GM21619 (cell line): Measurements from ENCODE around the gene M1AP.

Source experiments
- ATAC-seq: cut with Tn5 transposase; IDR thresholded peaks from one replicate; pipeline ENCODE4 v1.9.1; 2021; ENCODE audit not compliant: unreplicated experiment

Gene M1AP

GRCh38 chr2:74551530-74551929 lies 96.6 kb downstream of the M1AP start:
- ATAC-seq: no peak

- ATAC-seq: no peak
Measured at GRCh38 chr2:74550231-74550630, 97.9 kb downstream of the M1AP start.

- ATAC-seq: no peak
Measured at GRCh38 chr2:74548900-74549826, 99.0 kb downstream of the M1AP start.

GRCh38 chr2:74548285-74548899 lies 99.7 kb downstream of the M1AP start:
- no peak for ATAC-seq

GRCh38 chr2:74546004-74546403 lies 102.1 kb downstream of the M1AP start:
- no peak for ATAC-seq

- ATAC-seq: no peak
Measured at GRCh38 chr2:74544634-74545033, 103.5 kb downstream of the M1AP start.

GRCh38 chr2:74542978-74543377 lies 105.2 kb downstream of the M1AP start:
- ATAC-seq: no peak

- ATAC-seq: no peak
Measured at GRCh38 chr2:74540291-74540690, 107.8 kb downstream of the M1AP start.

GRCh38 chr2:74538881-74539339 lies 109.2 kb downstream of the M1AP start:
- no peak for ATAC-seq

GRCh38 chr2:74537140-74537539 lies 111.0 kb downstream of the M1AP start:
- no peak for ATAC-seq

GRCh38 chr2:74536166-74536950 lies 111.8 kb downstream of the M1AP start:
- no peak for ATAC-seq

GRCh38 chr2:74535440-74535965 lies 112.6 kb downstream of the M1AP start:
- ATAC-seq: no peak

GRCh38 chr2:74534411-74534810 lies 113.7 kb downstream of the M1AP start:
- ATAC-seq: no peak

GRCh38 chr2:74533464-74533863 lies 114.7 kb downstream of the M1AP start:
- no peak for ATAC-seq

- no peak for ATAC-seq
Measured at GRCh38 chr2:74532222-74532621, 115.9 kb downstream of the M1AP start.

- no peak for ATAC-seq
Measured at GRCh38 chr2:74531666-74532065, 116.5 kb downstream of the M1AP start.

- ATAC-seq: peak; percentile 37
Measured at GRCh38 chr2:74530239-74531187, 117.6 kb downstream of the M1AP start.

- peak; percentile 73 for ATAC-seq
Measured at GRCh38 chr2:74529357-74530238, 118.5 kb downstream of the M1AP start, which contains the start of the genes AUP1 and HTRA2. Gene AUP1 (minus strand): TSS chr2:74529706. CDS start chr2:74529629, 77 bp downstream. Gene HTRA2 (plus strand): TSS chr2:74529933. CDS start chr2:74530007, 74 bp downstream.
